Activated CD8-positive, alpha-beta memory T cell treated with anti-CD3 and anti-CD28 coated beads for 4 hours (primary cell): ENCODE data around the gene CD69.
"Not testable (repeated sequence)": the region's sequence is repeated elsewhere in the genome, so short reads cannot be mapped to it uniquely, and the experiment has no call there.

Experiments used
- DNase-seq, 2 donors: peaks; one replicate each; pipeline ENCODE4 v3.0.0-alpha.2; 2020; ENCODE audit warnings: low read depth in 2 of 2

Gene CD69

GRCh38 chr12:9750276-9751203 is 10.2 kb downstream of the CD69 start:
- DNase-seq: no peak

DNA sequence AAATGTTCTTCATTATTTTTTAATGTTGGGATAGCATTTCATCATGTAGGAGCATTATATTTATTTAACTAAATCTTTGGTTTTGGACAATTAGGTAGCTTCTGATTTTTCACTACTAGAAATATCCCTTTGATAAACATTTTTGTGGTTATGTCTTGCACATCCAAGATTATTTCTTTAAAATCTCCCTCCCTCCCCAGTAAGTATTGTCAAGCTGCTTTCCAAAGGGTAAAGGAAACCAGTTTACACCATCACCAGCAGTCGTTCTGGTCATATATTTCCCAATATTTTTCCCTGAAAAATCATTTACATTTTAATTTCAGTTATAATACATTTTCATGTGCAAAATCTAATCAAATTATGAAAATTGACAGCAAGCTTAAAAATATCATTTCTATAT is 11.1 kb downstream of the CD69 start:
- DNase-seq: no peak

- no peak for DNase-seq
These were observed 15.5 kb downstream of the CD69 start for GRCh38 chr12:9745199-9745598.

- no peak for DNase-seq
These were observed 18.0 kb downstream of the CD69 start for GRCh38 chr12:9742661-9743060.

GRCh38 chr12:9741726-9742125 is 19.0 kb downstream of the CD69 start:
- DNase-seq: peak in 1 of 2 donors; percentile 62

- DNase-seq: no peak
These were observed 20.5 kb downstream of the CD69 start for GRCh38 chr12:9740106-9740750.

DNA sequence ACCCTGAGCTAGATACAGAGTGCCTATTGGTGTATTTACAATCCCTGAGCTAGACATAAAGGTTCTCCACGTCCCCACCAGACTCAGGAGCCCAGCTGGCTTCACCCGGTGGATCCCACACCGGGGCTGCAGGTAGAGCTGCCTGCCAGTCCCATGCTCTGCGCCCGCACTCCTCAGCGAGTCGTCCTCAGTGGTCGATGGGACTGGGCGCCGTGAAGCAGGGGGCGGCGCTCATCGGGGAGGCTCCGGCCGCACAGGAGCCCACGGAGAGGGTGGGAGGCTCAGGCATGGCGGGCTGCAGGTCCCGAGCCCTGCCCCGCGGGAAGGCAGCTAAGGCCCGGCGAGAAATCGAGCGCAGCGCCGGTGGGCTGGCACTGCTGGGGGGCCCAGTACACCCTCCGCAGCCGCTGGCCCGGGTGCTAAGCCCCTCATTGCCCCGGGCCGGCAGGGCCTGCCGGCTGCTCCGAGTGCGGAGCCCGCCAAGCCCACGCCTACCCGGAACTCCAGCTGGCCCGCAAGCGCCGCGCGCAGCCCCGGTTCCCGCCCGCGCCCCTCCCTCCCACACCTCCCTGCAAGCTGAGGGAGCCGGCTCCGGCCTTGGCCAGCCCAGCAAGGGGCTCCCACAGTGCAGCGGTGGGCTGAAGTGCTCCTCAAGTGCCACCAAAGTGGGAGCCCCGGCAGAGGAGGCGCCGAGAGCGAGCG is 21.1 kb downstream of the CD69 start:
- DNase-seq: not testable (repeated sequence)

DNA sequence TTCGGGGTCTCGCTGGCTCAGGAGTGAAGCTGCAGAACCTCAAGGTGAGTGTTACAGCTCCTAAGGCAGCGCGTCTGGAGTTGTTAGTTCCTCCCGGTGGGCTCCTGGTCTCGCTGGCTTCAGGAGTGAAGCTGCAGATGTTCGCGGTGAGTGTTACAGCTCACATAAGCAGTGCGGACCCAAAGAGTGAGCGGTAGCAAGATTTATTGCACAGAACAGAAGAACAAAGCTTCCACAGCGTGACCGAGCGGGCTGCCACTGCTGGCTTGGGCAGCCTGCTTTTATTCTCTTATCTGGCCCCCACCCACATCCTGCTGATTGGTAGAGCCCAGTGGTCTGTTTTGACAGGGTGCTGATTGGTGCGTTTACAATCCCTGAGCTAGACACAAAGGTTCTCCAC is 21.8 kb downstream of the CD69 start:
- DNase-seq: not testable (repeated sequence)

- DNase-seq: no peak
These were observed 23.6 kb downstream of the CD69 start for GRCh38 chr12:9736936-9737705.

- no peak for DNase-seq
These were observed 25.1 kb downstream of the CD69 start for GRCh38 chr12:9735601-9736000.

DNA sequence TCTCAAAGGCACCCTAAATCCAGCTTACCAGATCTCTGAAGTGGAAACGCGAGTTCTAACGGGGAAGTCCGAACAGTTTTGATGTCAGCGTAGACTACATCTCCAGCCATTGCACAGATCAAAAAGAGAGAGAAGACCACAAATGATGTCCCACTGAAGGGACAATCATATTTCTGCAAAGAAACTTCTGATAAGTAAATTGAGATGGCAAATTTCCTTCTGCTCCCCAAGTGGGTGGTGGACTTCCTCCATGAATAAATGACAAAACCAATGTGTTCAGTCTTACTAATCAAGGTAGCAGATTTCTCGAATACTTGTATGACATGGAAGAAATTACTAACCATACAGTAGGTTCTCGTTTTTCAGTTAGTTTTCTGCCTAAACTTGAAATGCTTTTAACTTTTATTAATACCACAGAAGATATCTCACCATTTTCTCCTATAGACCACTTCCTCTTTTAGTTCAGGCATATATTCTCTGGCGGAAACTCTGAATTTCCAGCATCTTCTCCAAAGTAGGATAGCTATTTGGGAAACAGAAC is 27.7 kb downstream of the CD69 start, which contains the start of gene CLECL1:
Gene CLECL1, minus strand, starts transcription at position 177 of the 541 bp plus-strand sequence.
- DNase-seq: no peak

- no peak for DNase-seq
These were observed 28.9 kb downstream of the CD69 start for GRCh38 chr12:9731797-9732196.

- no peak for DNase-seq
These were observed 29.3 kb downstream of the CD69 start for GRCh38 chr12:9731393-9731792.

DNA sequence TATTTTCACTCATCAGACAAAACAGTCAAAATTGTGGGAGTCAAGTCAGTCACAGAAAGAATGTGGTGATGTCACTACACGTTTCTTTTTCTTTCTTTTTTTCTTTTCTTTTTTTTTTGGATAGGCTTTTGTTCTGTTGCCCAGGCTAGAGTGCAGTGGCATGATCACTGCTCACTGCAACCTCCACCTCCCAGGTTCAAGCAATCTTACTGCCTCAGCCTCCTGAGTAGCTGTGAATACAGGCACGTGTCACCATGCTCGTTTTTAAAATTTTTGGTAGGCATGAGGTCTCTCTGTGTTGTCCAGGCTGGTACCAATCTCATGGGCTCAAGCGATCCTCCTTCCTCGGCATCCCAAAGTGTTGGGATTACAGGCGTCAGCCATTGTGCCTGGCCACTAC is 30.1 kb downstream of the CD69 start:
- DNase-seq: no peak

- no peak for DNase-seq
These were observed 30.7 kb downstream of the CD69 start for GRCh38 chr12:9730011-9730410.

DNA sequence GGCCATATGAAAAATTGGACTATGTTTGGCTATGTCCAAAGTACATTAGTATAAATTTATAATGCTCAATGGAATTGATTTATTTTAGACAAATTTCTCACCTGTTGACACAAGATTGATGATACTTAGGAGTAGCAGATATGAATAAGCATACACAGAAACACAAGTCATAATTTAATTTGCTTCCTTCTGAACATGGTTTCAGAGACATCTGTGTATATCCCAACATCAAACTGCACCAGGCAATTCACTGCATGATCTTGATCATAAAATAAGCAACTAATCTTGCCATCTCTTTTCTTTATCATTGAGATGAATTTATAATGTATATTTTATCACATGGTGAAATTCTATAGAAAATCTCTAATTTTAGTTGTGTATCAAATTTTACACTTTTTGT is 31.6 kb downstream of the CD69 start:
- DNase-seq: no peak

DNA sequence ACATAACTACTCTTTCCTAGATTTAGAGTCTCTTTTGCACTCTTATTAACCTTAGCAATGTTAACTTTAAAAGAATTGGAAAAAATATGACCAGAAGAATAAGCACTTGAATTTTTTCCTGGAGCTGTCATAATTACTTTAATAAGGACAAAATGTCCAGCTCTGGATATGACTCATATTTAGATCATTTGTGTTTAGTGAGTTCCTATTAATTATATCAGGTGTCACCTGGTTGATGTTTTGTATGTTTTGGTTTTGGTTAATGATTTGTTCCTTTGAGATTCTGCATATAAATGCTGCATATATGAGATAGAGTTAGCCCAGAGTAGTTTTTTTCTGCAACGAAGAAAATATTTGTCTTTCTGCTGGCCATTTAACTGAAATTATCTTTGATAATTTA is 32.9 kb downstream of the CD69 start:
- DNase-seq: no peak

DNA sequence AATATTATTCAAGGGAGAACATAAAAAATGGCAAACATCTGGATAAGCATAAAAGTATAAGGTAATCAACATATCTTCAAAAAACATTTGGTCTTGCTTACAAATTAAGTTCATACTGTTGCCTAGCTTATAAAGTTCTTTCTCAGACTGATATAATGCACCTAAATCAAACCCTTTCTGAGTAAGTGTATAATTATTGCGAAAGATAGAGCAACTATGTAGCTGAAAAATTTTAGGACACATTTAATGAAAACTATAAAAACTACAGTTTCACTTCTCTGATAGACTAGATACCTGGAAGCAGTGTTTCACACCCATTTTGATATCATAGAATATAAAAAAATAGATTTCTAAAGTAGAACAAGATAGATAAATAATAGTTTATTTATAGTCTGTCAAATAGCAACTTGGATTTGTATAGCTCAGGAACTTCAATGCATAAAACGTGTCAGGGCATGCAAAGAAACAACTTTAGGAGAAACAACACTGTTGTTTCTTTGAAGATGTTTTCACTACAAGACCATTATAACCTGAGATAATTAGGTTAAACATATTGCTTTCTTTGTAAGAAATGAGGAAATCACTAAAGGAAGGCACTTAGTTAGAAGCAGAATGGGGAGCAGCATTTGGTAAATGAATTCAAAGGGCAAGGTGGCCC is 35.4 kb downstream of the CD69 start:
- DNase-seq: no peak

DNA sequence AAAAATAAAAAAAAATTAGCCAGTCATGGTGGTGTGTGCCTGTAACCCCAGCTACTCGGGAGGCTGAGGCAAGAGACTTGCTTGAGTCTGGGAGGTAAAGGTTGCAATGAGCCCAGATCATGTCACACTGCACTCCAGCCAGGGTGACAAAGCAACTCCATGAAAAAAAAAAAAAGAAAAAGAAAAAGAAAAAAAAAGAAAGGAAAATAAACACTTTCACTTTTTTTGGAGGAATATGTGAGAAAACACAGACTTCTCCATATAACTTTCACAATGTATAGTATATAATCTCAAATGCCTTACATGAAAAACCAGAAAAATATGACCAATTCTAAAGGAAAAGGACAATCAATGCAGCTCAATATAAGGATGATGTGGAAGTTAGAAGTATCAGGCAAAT is 36.7 kb downstream of the CD69 start:
- DNase-seq: no peak

- no peak for DNase-seq
These were observed 39.2 kb downstream of the CD69 start for GRCh38 chr12:9721394-9722092.
